HepG2 (cell line): ENCODE measurements around the gene CTSD. TPM values are rescaled to one million over a fixed set of nuclear protein-coding genes. Genes with fewer than 3 reads are reported as not detected.
A peak's percentile ranks its signal among the peaks of the same experiment; 100 is the strongest.

Experiments used
- CCDC6 ChIP-seq: sonication (generic); formaldehyde crosslinking; IDR thresholded peaks from 2 replicates; pipeline ENCODE4 v1.8.1; 2022; ENCODE audit warnings: mild to moderate bottlenecking, missing genetic modification reagents, moderate library complexity
- ELF4 ChIP-seq: sonication (generic); formaldehyde crosslinking; IDR thresholded peaks from 2 replicates; pipeline ENCODE4 v1.5.0; 2020; ENCODE audit warnings: missing genetic modification reagents, mild to moderate bottlenecking, moderate library complexity, borderline replicate concordance
- FOSL2 ChIP-seq: sonication (generic); formaldehyde crosslinking; IDR thresholded peaks from 2 replicates; pipeline ENCODE4 v1.4.0; 2020; ENCODE audit warnings: missing genetic modification reagents
- JUND ChIP-seq: sonication (generic); formaldehyde crosslinking; IDR thresholded peaks from 2 replicates; pipeline ENCODE4 v1.8.0; 2022; ENCODE audit warnings: mild to moderate bottlenecking, missing genetic modification reagents
- KAT2B ChIP-seq: fragments of 150-350 bp; IDR thresholded peaks from 2 replicates; pipeline ENCODE4 v1.6.1; 2014; ENCODE audit warnings: low read depth, low read length, borderline replicate concordance
- MED1 ChIP-seq: sonication (generic); formaldehyde crosslinking; IDR thresholded peaks from 2 replicates; pipeline ENCODE4 v1.4.0; 2020; ENCODE audit warnings: missing genetic modification reagents
- POLR2AphosphoS2 ChIP-seq: IDR thresholded peaks from 2 replicates; pipeline ENCODE4 v1.6.1; 2011; ENCODE audit warnings: low read depth, low read length, improper control_type of control experiment
- POLR2AphosphoS5 ChIP-seq: IDR thresholded peaks from 2 replicates; pipeline ENCODE4 v1.6.1; 2012; ENCODE audit warnings: low read depth, low read length
- SALL1 ChIP-seq: sonication (generic); formaldehyde crosslinking; IDR thresholded peaks from 2 replicates; pipeline ENCODE4 v1.8.0; 2022; ENCODE audit warnings: mild to moderate bottlenecking, missing genetic modification reagents
- ZFY ChIP-seq: sonication (generic); formaldehyde crosslinking; IDR thresholded peaks from 2 replicates; pipeline ENCODE4 v1.4.0; 2020; ENCODE audit warnings: missing genetic modification reagents
- ZNF260 ChIP-seq: sonication (generic); formaldehyde crosslinking; IDR thresholded peaks from 2 replicates; pipeline ENCODE4 v1.4.0; 2020; ENCODE audit warnings: missing genetic modification reagents, low read depth, mild to moderate bottlenecking, borderline replicate concordance
- ZNF567 ChIP-seq: sonication (generic); formaldehyde crosslinking; IDR thresholded peaks from 2 replicates; pipeline ENCODE4 v1.8.1; 2023; ENCODE audit warnings: mild to moderate bottlenecking, missing genetic modification reagents, borderline replicate concordance
- polyA plus RNA-seq, 8 experiments: library from polyadenylated mRNA; depleted of rRNA in 3 of 8; stranded (reverse) in 7 of 8; unstranded in 1 of 8; fragments of >200 nt; fragmentation: Illumina TruSeq in 4 of 8; extraction: Trizol in 4 of 8; gene quantifications; 2 replicates each; pipeline versions ENCODE4 v1.2.1 to v1.2.3, GENCODE V29; 2011 to 2016; ENCODE audit warnings: low read depth in 4 of 8, missing spikeins in 1 of 8, mixed read lengths in 1 of 8; ENCODE audit not compliant: insufficient read depth in 1 of 8
- total RNA-seq, 5 experiments: library from RNA; depleted of rRNA; stranded (reverse); fragments of >200 nt; fragmentation: Illumina TruSeq; extraction: Trizol; gene quantifications; 2 replicates each; pipeline ENCODE4 v1.2.3, GENCODE V29; 2016; ENCODE audit warnings: low read depth in 1 of 5
- TF ChIP-seq, protein P1 (sequence below): sonication (generic); formaldehyde crosslinking; IDR thresholded peaks from 2 replicates; pipeline ENCODE4 v1.4.0; 2020; ENCODE audit warnings: mild to moderate bottlenecking, missing genetic modification reagents, borderline replicate concordance
- TF ChIP-seq, protein P2 (sequence below), 2 experiments: sonication (generic) in 1 of 2; formaldehyde crosslinking in 1 of 2; IDR thresholded peaks; 2 replicates each; pipeline versions ENCODE4 v1.4.0 to v1.6.1; 2016 to 2020; ENCODE audit warnings: borderline replicate concordance in 1 of 2, low read depth in 1 of 2, mild to moderate bottlenecking in 1 of 2, missing genetic modification reagents in 1 of 2
- TF ChIP-seq, protein P3 (sequence below): sonication (generic); formaldehyde crosslinking; IDR thresholded peaks from 2 replicates; pipeline ENCODE4 v1.5.1; 2020; ENCODE audit warnings: mild to moderate bottlenecking, moderate library complexity, missing genetic modification reagents
- TF ChIP-seq, protein P4 (sequence below): sonication (generic); formaldehyde crosslinking; IDR thresholded peaks from 2 replicates; pipeline ENCODE4 v1.5.0; 2020; ENCODE audit warnings: missing genetic modification reagents

CTSD gene
- total and polyA plus RNA-seq, 2 of the 13 experiments (the other 11 are each of a cell fraction or from before 2014, with no cell fraction given), result 143 to 230 TPM

DNA sequence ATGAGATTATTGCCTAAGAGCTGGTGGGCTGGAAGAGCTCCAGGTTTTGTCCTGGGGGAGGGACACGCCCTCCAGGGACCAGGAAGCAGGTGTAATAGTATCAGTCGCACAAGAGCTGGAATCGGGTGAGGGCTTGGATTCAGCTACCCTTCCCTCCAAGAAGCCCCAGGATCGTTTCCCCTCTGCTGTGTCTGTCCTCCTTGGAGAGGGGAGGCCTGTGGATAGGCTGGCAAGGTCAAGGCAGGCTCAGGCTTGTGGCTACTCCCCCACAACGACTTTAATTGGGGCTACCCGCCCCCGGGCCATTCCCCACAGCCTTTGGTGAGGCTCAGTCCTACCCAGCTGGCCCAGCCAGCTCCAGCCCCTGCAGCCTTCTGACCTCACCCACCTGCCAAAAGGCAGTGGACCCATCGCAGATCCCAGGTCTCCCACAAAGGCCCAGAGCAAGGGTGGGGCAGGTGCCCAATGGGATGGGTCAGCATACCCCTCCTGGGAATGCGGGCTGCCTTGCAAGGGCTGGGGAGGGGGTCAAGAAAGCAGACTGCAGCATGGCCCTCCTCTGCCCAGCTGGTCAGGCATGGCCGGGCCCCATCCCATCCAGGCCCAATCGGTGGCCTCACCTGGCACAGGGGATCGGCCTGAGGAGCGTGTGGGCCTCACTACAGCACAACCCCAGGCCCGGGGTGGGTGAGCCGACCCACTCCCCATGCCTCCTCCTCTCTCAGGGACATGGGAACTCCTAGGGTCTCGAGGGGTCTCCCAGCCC is 1.0 kb downstream of the CTSD start (continued):
- TF ChIP-seq, protein P1, sequence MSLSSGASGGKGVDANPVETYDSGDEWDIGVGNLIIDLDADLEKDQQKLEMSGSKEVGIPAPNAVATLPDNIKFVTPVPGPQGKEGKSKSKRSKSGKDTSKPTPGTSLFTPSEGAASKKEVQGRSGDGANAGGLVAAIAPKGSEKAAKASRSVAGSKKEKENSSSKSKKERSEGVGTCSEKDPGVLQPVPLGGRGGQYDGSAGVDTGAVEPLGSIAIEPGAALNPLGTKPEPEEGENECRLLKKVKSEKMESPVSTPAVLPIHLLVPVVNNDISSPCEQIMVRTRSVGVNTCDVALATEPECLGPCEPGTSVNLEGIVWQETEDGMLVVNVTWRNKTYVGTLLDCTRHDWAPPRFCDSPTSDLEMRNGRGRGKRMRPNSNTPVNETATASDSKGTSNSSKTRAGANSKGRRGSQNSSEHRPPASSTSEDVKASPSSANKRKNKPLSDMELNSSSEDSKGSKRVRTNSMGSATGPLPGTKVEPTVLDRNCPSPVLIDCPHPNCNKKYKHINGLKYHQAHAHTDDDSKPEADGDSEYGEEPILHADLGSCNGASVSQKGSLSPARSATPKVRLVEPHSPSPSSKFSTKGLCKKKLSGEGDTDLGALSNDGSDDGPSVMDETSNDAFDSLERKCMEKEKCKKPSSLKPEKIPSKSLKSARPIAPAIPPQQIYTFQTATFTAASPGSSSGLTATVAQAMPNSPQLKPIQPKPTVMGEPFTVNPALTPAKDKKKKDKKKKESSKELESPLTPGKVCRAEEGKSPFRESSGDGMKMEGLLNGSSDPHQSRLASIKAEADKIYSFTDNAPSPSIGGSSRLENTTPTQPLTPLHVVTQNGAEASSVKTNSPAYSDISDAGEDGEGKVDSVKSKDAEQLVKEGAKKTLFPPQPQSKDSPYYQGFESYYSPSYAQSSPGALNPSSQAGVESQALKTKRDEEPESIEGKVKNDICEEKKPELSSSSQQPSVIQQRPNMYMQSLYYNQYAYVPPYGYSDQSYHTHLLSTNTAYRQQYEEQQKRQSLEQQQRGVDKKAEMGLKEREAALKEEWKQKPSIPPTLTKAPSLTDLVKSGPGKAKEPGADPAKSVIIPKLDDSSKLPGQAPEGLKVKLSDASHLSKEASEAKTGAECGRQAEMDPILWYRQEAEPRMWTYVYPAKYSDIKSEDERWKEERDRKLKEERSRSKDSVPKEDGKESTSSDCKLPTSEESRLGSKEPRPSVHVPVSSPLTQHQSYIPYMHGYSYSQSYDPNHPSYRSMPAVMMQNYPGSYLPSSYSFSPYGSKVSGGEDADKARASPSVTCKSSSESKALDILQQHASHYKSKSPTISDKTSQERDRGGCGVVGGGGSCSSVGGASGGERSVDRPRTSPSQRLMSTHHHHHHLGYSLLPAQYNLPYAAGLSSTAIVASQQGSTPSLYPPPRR (CRISPR knock-in tag), result peak; percentile 31; the same call in 1 of the 2 replicates
- TF ChIP-seq POLR2AphosphoS5 (peak; percentile 35), ZNF567 (CRISPR knock-in tag) (0 out of 2 replicates have a peak, but pooled peaks have one; percentile 16), SALL1 (CRISPR knock-in tag) (peak; percentile 58), CCDC6 (CRISPR knock-in tag) (no peak), ZFY (CRISPR knock-in tag) (peak; percentile 41), MED1 (CRISPR knock-in tag) (peak; percentile 0; the same call in 1 of the 2 replicates), FOSL2 (CRISPR knock-in tag) (peak; percentile 50), KAT2B (no peak), JUND (CRISPR knock-in tag) (0 out of 2 replicates have a peak, but pooled peaks have one; percentile 6), POLR2AphosphoS2 (no peak), ELF4 (CRISPR knock-in tag) (0 out of 2 replicates have a peak, but pooled peaks have one; percentile 58), ZNF260 (CRISPR knock-in tag) (no peak)
- TF ChIP-seq, protein P2, sequence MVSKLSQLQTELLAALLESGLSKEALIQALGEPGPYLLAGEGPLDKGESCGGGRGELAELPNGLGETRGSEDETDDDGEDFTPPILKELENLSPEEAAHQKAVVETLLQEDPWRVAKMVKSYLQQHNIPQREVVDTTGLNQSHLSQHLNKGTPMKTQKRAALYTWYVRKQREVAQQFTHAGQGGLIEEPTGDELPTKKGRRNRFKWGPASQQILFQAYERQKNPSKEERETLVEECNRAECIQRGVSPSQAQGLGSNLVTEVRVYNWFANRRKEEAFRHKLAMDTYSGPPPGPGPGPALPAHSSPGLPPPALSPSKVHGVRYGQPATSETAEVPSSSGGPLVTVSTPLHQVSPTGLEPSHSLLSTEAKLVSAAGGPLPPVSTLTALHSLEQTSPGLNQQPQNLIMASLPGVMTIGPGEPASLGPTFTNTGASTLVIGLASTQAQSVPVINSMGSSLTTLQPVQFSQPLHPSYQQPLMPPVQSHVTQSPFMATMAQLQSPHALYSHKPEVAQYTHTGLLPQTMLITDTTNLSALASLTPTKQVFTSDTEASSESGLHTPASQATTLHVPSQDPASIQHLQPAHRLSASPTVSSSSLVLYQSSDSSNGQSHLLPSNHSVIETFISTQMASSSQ (IDR thresholded peaks at IDR 0.05; ENCODE audit: low read depth), result no peak
- TF ChIP-seq, protein P2 (CRISPR knock-in tag; IDR thresholded peaks at IDR 0.05; ENCODE audit: borderline replicate concordance), result peak; percentile 28; the same call in 1 of the 2 replicates
- TF ChIP-seq, protein P3, sequence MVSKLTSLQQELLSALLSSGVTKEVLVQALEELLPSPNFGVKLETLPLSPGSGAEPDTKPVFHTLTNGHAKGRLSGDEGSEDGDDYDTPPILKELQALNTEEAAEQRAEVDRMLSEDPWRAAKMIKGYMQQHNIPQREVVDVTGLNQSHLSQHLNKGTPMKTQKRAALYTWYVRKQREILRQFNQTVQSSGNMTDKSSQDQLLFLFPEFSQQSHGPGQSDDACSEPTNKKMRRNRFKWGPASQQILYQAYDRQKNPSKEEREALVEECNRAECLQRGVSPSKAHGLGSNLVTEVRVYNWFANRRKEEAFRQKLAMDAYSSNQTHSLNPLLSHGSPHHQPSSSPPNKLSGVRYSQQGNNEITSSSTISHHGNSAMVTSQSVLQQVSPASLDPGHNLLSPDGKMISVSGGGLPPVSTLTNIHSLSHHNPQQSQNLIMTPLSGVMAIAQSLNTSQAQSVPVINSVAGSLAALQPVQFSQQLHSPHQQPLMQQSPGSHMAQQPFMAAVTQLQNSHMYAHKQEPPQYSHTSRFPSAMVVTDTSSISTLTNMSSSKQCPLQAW (CRISPR knock-in tag), result 0 out of 2 replicates have a peak, but pooled peaks have one; percentile 49
- TF ChIP-seq, protein P4, sequence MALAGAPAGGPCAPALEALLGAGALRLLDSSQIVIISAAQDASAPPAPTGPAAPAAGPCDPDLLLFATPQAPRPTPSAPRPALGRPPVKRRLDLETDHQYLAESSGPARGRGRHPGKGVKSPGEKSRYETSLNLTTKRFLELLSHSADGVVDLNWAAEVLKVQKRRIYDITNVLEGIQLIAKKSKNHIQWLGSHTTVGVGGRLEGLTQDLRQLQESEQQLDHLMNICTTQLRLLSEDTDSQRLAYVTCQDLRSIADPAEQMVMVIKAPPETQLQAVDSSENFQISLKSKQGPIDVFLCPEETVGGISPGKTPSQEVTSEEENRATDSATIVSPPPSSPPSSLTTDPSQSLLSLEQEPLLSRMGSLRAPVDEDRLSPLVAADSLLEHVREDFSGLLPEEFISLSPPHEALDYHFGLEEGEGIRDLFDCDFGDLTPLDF (CRISPR knock-in tag), result no peak
